Measurements from ENCODE around the gene HIVEP1. TPM values are rescaled to one million over a fixed set of nuclear protein-coding genes. Genes with fewer than 3 reads are reported as not detected.

Gene HIVEP1
- polyA plus RNA-seq, 1 of the 3 experiments (the other 2 are of a cell fraction) = 7.7 TPM

GRCh38 chr6:12118607-12119006, 106.5 kb downstream of the HIVEP1 start:
- Histone ChIP-seq H3K9ac (no peak overlapping the region), H4K20me1 (ENCODE audit: insufficient read depth) (no peaks in the 10 kb centered on the region), H3F3A (replicated peaks; ENCODE audit: insufficient read depth) (peaks cover 2% of the 10 kb centered on the region), H3K27ac (ENCODE audit: low read depth in 2 of 2, low read length in 1 of 2) (no peak overlapping the region), H3K36me3 (replicated peaks in 1 of 2; ENCODE audit: control insufficient read depth in 1 of 2, insufficient read depth in 2 of 2, low read length in 1 of 2) (peaks cover 25 to 37% of the 10 kb centered on the region in 2 experiments), H3K9me2 (no peaks in the 10 kb centered on the region), H3K9me3 (no peaks in the 10 kb centered on the region), H2AFZ (ENCODE audit: low read depth) (no peak overlapping the region), H3K4me3 (ENCODE audit: low read depth in 2 of 2, low read length in 1 of 2) (no peak overlapping the region), H3K79me2 (ENCODE audit: insufficient read depth) (peaks cover 4% of the 10 kb centered on the region; the same call in 1 of the 2 replicates), H3K4me2 (no peak overlapping the region), H3K27me3 (ENCODE audit: insufficient read depth) (no peaks in the 10 kb centered on the region), H3K4me1 (ENCODE audit: control insufficient read depth in 1 of 2, insufficient read depth in 2 of 2, low read depth in 1 of 2, low read length in 1 of 2) (no peaks in the 10 kb centered on the region; a peak in 1 of 4 replicates)
- POLR2A ChIA-PET = no interaction called here
- TF ChIP-seq GABPA (IDR thresholded peaks at IDR 0.05; ENCODE audit: low read depth) (no peak), FOXJ3 (CRISPR knock-in tag; IDR thresholded peaks at IDR 0.05) (no peak), MAX (IDR thresholded peaks at IDR 0.05; ENCODE audit: low read depth) (no peak), YY1 (IDR thresholded peaks at IDR 0.05; ENCODE audit: low read depth) (no peak)
- TF ChIP-seq, protein P1, sequence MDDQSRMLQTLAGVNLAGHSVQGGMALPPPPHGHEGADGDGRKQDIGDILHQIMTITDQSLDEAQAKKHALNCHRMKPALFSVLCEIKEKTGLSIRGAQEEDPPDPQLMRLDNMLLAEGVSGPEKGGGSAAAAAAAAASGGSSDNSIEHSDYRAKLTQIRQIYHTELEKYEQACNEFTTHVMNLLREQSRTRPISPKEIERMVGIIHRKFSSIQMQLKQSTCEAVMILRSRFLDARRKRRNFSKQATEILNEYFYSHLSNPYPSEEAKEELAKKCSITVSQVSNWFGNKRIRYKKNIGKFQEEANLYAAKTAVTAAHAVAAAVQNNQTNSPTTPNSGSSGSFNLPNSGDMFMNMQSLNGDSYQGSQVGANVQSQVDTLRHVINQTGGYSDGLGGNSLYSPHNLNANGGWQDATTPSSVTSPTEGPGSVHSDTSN (IDR thresholded peaks at IDR 0.05) = no peak
- CTCF ChIA-PET = no interaction called here
- DNase-seq = no peak

- WGBS (ENCODE audit: low lambda C conversion rate) = 78% methylated on average over 2 of the region's 2 CpGs
- no peak overlapping the region for H2AFZ ChIP-seq (ENCODE audit: low read depth)
- H3K9me2 ChIP-seq = no peaks in the 10 kb centered on the region
- H4K20me1 ChIP-seq (ENCODE audit: insufficient read depth) = no peaks in the 10 kb centered on the region
- CTCF ChIA-PET = no interaction called here
- H3K36me3 ChIP-seq (replicated peaks in 1 of 2; ENCODE audit: control insufficient read depth in 1 of 2, insufficient read depth in 2 of 2, low read length in 1 of 2) = peaks cover 27 to 37% of the 10 kb centered on the region in 2 experiments
- H3K9me3 ChIP-seq = no peaks in the 10 kb centered on the region
- H3K4me1 ChIP-seq (ENCODE audit: control insufficient read depth in 1 of 2, insufficient read depth in 2 of 2, low read depth in 1 of 2, low read length in 1 of 2) = no peaks in the 10 kb centered on the region; a peak in 1 of 4 replicates
- H3K27me3 ChIP-seq (ENCODE audit: insufficient read depth) = no peaks in the 10 kb centered on the region
- peaks cover 4% of the 10 kb centered on the region; the same call in 1 of the 2 replicates for H3K79me2 ChIP-seq (ENCODE audit: insufficient read depth)
- POLR2A ChIA-PET = no interaction called here
- no peak for DNase-seq
- no peak overlapping the region for H3K4me2 ChIP-seq
- H3K27ac ChIP-seq (ENCODE audit: low read depth in 2 of 2, low read length in 1 of 2) = no peak overlapping the region
- no peaks in the 10 kb centered on the region for H3F3A ChIP-seq (replicated peaks; ENCODE audit: insufficient read depth)
- H3K9ac ChIP-seq = no peak overlapping the region
- no peak for TF ChIP-seq MEF2A (IDR thresholded peaks at IDR 0.05; ENCODE audit: borderline replicate concordance, low read depth)
- no peak for TF ChIP-seq EZH2phosphoT487 (IDR thresholded peaks at IDR 0.05; ENCODE audit: borderline replicate concordance, low read depth)
- TF ChIP-seq NFIC (IDR thresholded peaks at IDR 0.05; ENCODE audit: borderline replicate concordance) = no peak
- TF ChIP-seq CHD2 (IDR thresholded peaks at IDR 0.05; ENCODE audit: low read length, partially characterized antibody) = no peak
- no peak for TF ChIP-seq USF2 (IDR thresholded peaks at IDR 0.05; ENCODE audit: borderline replicate concordance, low read depth, low read length)
- TF ChIP-seq, protein P2, sequence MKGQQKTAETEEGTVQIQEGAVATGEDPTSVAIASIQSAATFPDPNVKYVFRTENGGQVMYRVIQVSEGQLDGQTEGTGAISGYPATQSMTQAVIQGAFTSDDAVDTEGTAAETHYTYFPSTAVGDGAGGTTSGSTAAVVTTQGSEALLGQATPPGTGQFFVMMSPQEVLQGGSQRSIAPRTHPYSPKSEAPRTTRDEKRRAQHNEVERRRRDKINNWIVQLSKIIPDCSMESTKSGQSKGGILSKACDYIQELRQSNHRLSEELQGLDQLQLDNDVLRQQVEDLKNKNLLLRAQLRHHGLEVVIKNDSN (IDR thresholded peaks at IDR 0.05; ENCODE audit: borderline replicate concordance, low read depth) = no peak
- no peak for TF ChIP-seq FOXM1 (IDR thresholded peaks at IDR 0.05; ENCODE audit: low read depth)
- no peak for TF ChIP-seq FOSL2 (IDR thresholded peaks at IDR 0.05; ENCODE audit: borderline replicate concordance, low read depth)
- no peak for TF ChIP-seq RCOR1 (IDR thresholded peaks at IDR 0.05; ENCODE audit: low read length)
- TF ChIP-seq NRF1 (IDR thresholded peaks at IDR 0.05; ENCODE audit: low read depth, low read length) = no peak
- no peak for TF ChIP-seq RAD21 (IDR thresholded peaks at IDR 0.05; ENCODE audit: low read length)
- no peak for TF ChIP-seq ELF1 (IDR thresholded peaks at IDR 0.05)
- TF ChIP-seq EP300 (IDR thresholded peaks at IDR 0.05; ENCODE audit: borderline replicate concordance in 1 of 2, low read depth in 1 of 2, low read length in 1 of 2) = no peak
- no peak for TF ChIP-seq SMC3 (IDR thresholded peaks at IDR 0.05; ENCODE audit: low read depth, low read length)
- TF ChIP-seq CTCF (IDR thresholded peaks at IDR 0.05) = no peak
- H3K4me3 ChIP-seq (ENCODE audit: low read depth in 2 of 2, low read length in 1 of 2) = no peak overlapping the region
Observed at GRCh38 chr6:12119085-12119588, 107.0 kb downstream of the HIVEP1 start.

Data from SK-N-SH (cell line).